Progenitor cell of endocrine pancreas (in vitro differentiated cells): Measurements from ENCODE around the gene KLF2. TPM values are rescaled to one million over a fixed set of nuclear protein-coding genes. Genes with fewer than 3 reads are reported as not detected.

ENCODE experiments used
- DNase-seq: peaks from one replicate; pipeline ENCODE4 v3.0.0; 2021; ENCODE audit warnings: low spot score; ENCODE audit not compliant: unreplicated experiment
- H3K27ac Mint-ChIP-seq: 2 replicates; pipeline ENCODE4 v1.8.0; 2021; ENCODE audit warnings: mild to moderate bottlenecking, moderate library complexity, mixed read lengths
- H3K27me3 Mint-ChIP-seq: 2 replicates; pipeline ENCODE4 v1.8.0; 2021; ENCODE audit warnings: mixed read lengths
- H3K36me3 Mint-ChIP-seq: 2 replicates; pipeline ENCODE4 v1.8.0; 2022; ENCODE audit warnings: mixed read lengths; ENCODE audit not compliant: insufficient read depth
- H3K4me1 Mint-ChIP-seq: 2 replicates; pipeline ENCODE4 v1.8.0; 2021; ENCODE audit warnings: low read depth, mixed read lengths
- H3K4me3 Mint-ChIP-seq: 2 replicates; pipeline ENCODE4 v1.8.0; 2021; ENCODE audit warnings: low read depth, mild to moderate bottlenecking, moderate library complexity, mixed read lengths
- H3K9me3 Mint-ChIP-seq: 2 replicates; pipeline ENCODE4 v1.8.0; 2021; ENCODE audit warnings: low read depth, mixed read lengths
- CTCF ChIP-seq: fragments of 200-600 bp; sonication (generic); IDR thresholded peaks from one replicate; pipeline ENCODE4 v1.5.0; 2021; ENCODE audit warnings: antibody characterized with exemption, mild to moderate bottlenecking; ENCODE audit not compliant: unreplicated experiment
- total RNA-seq: library from RNA; stranded (reverse); gene quantifications from 2 replicates; pipeline ENCODE4 v1.2.1, GENCODE V29; 2021

KLF2 gene
- total RNA-seq, 1 donor from 2014 or later: 2.7 TPM

GRCh38 chr19:16335226-16335625, 10.6 kb downstream of the KLF2 start:
- no peak for TF ChIP-seq CTCF
- H3K36me3 Mint-ChIP-seq: no peaks in the 10 kb centered on the region
- H3K4me1 Mint-ChIP-seq: peaks cover 1% of the 10 kb centered on the region
- H3K27me3 Mint-ChIP-seq: peaks cover 14% of the 10 kb centered on the region
- no peak overlapping the region for H3K27ac Mint-ChIP-seq
- H3K9me3 Mint-ChIP-seq: no peaks in the 10 kb centered on the region
- DNase-seq: no peak
- no peak overlapping the region for H3K4me3 Mint-ChIP-seq

GRCh38 chr19:16336571-16336970, 11.9 kb downstream of the KLF2 start:
- peaks cover 1% of the 10 kb centered on the region for H3K4me1 Mint-ChIP-seq
- TF ChIP-seq CTCF: no peak
- DNase-seq: no peak
- H3K36me3 Mint-ChIP-seq: no peaks in the 10 kb centered on the region
- peaks cover 8% of the 10 kb centered on the region for H3K27me3 Mint-ChIP-seq
- no peaks in the 10 kb centered on the region for H3K9me3 Mint-ChIP-seq
- H3K27ac Mint-ChIP-seq: no peak overlapping the region
- H3K4me3 Mint-ChIP-seq: no peak overlapping the region

- TF ChIP-seq CTCF: no peak
Measured at GRCh38 chr19:16337809-16338469, 13.3 kb downstream of the KLF2 start.

GRCh38 chr19:16338470-16339360, 14.1 kb downstream of the KLF2 start:
- H3K4me3 Mint-ChIP-seq: no peak overlapping the region
- no peak for TF ChIP-seq CTCF
- no peak overlapping the region for H3K27ac Mint-ChIP-seq

More at GRCh38 chr19:16337809-16338469, 13.3 kb downstream of the KLF2 start:
- H3K4me1 Mint-ChIP-seq: peaks cover 1% of the 10 kb centered on the region
- H3K27ac Mint-ChIP-seq: no peak overlapping the region
- H3K27me3 Mint-ChIP-seq: peaks cover 5% of the 10 kb centered on the region
- H3K36me3 Mint-ChIP-seq: no peaks in the 10 kb centered on the region
- no peak for DNase-seq
- no peaks in the 10 kb centered on the region for H3K9me3 Mint-ChIP-seq
- H3K4me3 Mint-ChIP-seq: no peak overlapping the region

GRCh38 chr19:16339361-16339725, 14.7 kb downstream of the KLF2 start:
- no peak overlapping the region for H3K4me3 Mint-ChIP-seq
- TF ChIP-seq CTCF: no peak
- peaks cover 1% of the 10 kb centered on the region for H3K4me1 Mint-ChIP-seq
- no peaks in the 10 kb centered on the region for H3K36me3 Mint-ChIP-seq
- H3K27ac Mint-ChIP-seq: no peak overlapping the region
- DNase-seq: no peak
- peaks cover 4% of the 10 kb centered on the region for H3K27me3 Mint-ChIP-seq
- H3K9me3 Mint-ChIP-seq: no peaks in the 10 kb centered on the region

More at GRCh38 chr19:16338470-16339360, 14.1 kb downstream of the KLF2 start:
- DNase-seq: no peak
- H3K4me1 Mint-ChIP-seq: peaks cover 1% of the 10 kb centered on the region
- H3K27me3 Mint-ChIP-seq: peaks cover 5% of the 10 kb centered on the region
- H3K36me3 Mint-ChIP-seq: no peaks in the 10 kb centered on the region
- H3K9me3 Mint-ChIP-seq: no peaks in the 10 kb centered on the region
